Epithelial cell of proximal tubule (primary cell): Measurements from ENCODE around the gene CCN2. TPM values are rescaled to one million over a fixed set of nuclear protein-coding genes. Genes with fewer than 3 reads are reported as not detected.

Experiments
- DNase-seq: peaks from one replicate; pipeline ENCODE4 v3.0.0-alpha.2; 2011; ENCODE audit warnings: low read depth
- H3K4me3 ChIP-seq: 2 replicates; pipeline ENCODE4 v1.5.1; 2011; ENCODE audit warnings: low read depth, mild to moderate bottlenecking, low read length
- CTCF ChIP-seq: conservative IDR thresholded peaks from 2 replicates; pipeline ENCODE4 v1.5.1; 2012; ENCODE audit warnings: low read depth, mild to moderate bottlenecking, low read length
- total RNA-seq: library from RNA; depleted of rRNA; stranded (reverse); fragments of >200 nt; gene quantifications from 2 replicates; pipeline ENCODE4 v1.2.3, GENCODE V29; 2015

The CCN2 gene
- total RNA-seq, 1 donor from 2014 or later = 40.1 TPM

GRCh38 chr6:131949909-131950766 is 1.0 kb downstream of the CCN2 start:
- TF ChIP-seq CTCF = peak; percentile 54
- H3K4me3 ChIP-seq = peak overlapping the region; percentile 54
- no peak for DNase-seq

GRCh38 chr6:131949620-131949908 is 1.6 kb downstream of the CCN2 start:
- peak overlapping the region; percentile 54 for H3K4me3 ChIP-seq
- TF ChIP-seq CTCF = no peak
- no peak for DNase-seq

GRCh38 chr6:131948692-131949619 is 2.2 kb downstream of the CCN2 start:
- no peak for TF ChIP-seq CTCF
- no peak for DNase-seq
- H3K4me3 ChIP-seq = peak overlapping the region; percentile 10

GRCh38 chr6:131947986-131948661 is 3.0 kb downstream of the CCN2 start:
- TF ChIP-seq CTCF = no peak
- no peak for DNase-seq
- no peak overlapping the region for H3K4me3 ChIP-seq

GRCh38 chr6:131946992-131947955 is 3.9 kb downstream of the CCN2 start:
- no peak overlapping the region for H3K4me3 ChIP-seq
- no peak for DNase-seq
- TF ChIP-seq CTCF = no peak
